NCI-H510A treated with DMSO at 0.1 percent for 48 hours (cell line): ENCODE results near the gene CTBP1.

Experiments used
- DNase-seq: peaks from one replicate; lab custom pipeline; 2025; lab: John Stamatoyannopoulos, UW

CTBP1 gene

DNA sequence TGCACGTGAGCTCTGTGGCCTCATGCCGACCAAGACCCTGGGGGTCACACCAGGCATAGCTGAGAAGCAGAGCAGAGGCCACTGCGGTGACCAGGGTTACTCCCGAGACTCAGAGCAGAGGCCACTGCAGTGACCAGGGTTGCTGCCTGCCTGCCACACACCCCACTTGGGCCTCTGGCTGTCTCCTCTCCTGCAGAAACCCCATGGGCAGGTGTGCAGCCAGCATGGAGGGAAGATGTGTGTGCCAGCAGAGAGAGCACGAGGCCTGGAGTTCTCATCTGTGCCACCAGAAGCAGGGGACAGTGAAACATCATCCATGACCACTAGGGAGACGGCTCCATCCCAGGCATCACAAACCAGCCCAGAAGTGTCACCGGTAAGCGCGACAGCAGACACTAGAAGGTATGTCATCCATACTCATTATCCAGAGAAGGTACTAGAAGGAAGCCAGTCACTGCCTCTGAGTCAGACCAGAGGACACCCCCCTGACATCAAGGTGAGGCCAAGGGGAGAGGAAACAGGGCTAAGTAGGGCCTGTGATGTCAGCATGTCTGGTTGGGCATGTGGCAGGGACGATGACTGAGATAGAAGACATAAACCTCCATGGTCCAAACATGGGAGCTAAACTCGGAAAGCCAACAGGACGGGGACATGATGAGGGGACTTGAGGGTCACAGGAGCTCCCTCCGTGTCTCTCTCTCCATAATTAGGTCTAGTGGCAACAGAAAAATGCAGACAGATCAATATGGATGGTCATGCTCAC is 52.3 kb downstream of the CTBP1 start:
- no peak for DNase-seq

DNA sequence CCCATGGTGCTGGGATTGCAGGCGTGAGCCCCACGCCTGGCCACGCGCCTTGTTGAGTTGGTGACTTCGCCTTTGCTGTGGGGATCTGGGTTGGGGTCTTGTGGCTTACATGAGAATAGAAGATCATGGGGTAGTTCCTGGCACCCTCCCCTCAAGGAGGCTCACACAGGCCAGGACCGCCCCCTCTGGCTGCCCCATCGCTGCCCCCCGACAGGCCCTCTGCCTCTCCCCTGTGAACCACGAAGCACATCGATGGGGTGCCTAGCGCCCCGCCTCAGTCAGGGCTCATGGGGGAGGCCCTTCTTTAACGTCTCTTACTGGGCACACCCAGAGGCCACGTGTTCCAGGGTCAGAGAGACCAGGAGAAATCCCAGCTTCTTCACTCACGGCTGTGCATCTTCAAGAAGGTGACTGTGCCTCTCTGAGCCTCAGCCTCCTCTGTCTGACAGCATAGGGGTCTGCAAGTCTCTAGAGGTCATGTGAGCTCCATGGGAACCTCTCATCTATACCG is 53.0 kb downstream of the CTBP1 start:
- no peak for DNase-seq

DNA sequence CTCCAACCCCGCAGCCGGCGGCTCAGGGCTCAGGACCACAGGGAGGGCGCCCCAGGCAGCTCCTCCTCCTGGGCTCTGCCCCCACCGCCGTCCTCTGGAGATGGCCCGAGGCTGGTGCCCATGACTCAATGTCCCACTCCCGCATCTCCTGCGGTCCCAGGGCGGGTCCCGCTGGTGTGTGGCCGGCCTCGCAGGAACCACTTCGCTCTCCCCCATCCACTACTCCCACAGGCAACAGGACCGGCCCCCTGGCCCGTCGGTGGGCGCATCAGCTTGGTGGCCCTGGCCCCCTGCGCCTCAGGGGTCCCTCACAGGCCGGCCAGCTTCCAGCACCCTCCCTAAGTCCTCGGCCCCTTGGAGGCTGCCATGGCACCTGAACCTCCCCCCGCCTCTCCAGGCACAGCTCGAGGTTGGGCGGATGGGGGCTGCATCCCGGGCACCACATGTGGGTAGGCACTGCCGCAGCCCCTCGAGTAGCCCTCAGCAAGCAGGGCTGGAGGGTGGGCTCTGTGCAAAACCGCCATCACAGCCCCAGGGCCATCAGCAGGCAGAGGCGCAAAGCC is 53.7 kb downstream of the CTBP1 start:
- no peak for DNase-seq

DNA sequence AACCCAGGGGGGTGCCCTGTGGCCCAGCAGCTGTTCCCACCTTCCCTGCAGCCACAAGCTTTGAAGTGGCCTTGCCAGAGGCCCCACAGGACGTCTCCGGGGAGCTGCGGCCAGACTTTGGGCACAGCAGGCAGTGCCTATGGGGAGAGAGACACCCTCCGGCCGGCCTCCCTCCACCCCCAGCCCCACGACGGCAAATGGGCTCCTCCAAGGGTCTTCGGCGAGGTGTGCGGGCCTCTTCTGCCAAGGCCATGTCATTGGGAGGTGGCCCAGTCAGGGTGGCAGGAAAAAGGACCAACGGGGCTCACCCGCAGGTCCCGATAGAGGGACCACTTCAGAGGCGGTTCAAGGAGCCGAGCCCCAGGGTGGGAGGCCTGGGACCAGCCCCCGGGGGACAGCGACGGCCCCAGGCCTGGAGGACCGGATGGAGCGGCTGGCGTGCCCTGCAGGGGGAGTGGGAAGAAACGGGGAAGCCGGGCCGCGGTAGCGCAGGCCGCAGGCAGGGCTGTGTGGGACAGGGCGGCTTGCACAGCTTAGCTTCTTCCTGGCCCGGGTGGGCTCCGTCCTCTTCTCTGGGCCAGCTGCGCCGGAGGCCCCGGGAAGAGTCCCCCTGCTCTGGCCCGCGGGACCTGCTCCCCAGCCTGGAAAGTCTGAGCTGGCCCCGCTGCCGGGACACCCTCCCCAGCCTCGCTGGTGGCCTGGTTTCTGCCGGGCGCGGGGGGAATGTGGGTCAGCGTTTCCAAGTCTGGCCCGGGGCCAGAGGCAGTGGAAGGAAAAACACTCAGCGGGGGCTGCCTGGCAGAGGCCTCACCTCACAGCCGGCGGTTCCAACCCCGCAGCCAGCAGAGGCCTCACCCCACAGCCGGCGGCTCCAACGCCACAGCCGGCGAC is 54.7 kb downstream of the CTBP1 start:
- no peak for DNase-seq

DNA sequence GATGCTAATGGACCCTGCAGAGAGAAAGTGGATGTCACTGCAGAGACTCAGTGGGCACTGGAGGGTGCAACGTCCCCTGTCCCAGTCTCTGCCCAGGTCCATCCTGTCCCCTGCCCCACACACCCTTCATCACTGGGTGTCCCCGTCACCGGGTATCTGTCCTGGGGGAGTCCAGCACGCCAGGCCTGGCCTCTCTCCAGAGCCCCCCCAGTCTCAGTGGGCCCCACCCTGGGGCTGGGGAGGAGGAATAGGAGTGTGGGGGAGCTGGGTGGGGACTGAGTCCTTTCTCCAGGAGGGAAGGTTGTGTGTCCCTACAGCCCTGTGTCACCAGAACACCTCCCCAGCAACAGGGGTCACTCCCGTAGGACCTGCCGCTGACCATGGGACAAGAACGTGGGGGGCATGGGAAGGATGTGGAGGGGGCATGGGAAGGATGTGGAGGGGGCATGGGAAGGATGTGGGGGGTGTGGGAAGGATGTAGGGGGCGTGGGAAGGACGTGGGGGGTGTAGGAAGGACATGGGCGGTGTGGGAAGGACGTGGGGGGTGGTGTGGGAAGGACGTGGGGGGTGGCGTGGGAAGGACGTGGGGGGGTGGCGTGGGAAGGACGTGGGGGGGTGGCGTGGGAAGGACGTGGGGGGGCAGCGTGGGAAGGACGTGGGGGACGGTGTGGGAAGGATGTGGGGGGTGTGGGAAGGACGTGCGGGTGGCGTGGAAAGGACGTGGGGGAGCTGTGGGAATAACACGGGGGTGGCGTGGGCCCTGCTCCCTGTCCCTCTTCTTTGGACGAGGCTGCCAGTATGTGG is 55.5 kb downstream of the CTBP1 start:
- no peak for DNase-seq

DNA sequence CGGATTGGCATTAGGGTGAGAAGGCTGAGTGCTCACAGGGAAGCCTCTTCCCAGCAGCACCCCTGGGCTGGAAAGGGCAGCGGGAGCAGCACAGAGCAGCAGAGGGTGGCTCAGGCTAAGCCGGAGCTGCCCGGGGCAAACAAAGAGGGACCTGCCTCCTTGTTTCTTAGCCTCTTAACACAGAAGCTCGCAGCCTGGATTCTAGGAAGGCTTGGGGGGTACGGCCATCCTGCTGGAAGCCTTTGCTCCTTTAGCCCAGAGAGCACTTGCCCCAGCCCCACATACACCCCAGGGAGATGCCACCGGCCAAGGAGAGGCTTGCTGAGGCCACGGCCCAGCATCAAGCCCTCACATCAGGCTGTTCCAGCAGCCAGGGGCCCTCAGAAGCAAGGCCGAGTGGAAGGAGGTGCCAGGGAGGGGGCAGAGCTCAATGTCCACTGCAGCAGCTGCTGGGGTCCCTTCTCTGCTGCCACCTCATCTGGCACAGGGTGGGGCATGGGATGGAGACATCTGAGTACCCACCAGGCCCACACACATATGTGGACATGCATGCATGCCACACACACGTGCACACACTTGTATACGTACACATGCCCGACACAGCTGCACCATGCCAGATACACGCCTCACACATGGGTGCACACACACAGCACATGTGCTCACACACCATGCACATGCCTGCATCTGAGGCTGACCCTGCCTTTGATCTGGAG is 56.3 kb downstream of the CTBP1 start:
- DNase-seq = no peak

DNA sequence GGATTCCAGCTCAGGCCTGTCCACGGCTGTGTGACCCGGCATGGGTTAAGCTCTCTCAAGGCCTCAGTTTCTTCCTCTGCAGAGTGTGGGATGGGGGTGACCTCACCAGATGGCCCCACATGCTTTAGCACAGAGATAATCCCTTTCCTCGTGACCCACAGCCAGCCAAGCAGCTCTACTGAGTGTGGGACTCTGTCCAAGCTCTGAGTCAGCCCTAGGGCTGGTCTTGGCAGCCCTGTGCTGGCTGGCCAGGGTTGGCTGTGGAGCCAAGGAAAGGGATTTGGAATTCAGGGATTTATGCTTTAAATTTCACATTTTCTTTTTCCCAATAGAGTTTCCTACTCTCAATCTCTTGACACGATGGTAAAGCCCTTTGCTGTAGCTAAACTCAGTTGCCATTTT is 56.8 kb downstream of the CTBP1 start:
- no peak for DNase-seq

DNA sequence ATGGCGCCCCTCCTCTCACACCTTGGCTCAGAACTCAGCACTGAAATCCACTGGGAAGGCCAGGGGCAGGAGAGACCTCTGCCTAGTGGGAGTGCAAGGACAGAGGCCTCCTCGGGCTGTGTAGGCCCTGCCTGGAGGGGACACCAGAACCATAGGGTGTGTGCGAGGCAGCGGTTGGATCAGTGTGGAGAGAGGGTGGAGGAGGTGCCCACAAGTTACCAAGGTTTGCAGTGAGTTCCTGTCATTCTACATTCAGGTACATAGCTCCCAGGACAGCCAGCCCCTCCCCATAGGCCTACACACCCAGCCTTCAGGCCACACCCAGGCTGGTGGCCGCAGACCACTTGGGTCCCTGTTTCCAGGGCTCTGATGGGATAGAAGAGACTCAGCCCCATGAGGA is 57.3 kb downstream of the CTBP1 start:
- DNase-seq = no peak

DNA sequence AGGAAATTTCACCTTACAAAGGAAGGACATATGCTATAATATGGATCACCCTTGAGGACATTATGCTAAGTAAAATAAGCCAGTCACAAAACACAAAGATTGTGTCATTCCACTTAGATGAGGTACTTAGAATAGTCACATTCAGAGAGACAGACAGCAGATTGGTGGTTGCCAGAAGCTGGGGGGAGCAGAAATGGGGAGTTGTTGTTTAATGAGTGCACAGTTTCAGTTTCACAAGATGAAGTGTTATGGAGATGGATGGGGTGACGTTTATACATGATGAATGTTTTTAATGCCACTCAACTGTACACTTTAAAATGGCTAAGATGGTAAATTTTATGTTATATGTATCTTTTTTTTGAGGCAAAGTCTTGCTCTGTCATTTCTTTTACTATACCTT is 61.7 kb downstream of the CTBP1 start:
- no peak for DNase-seq

DNA sequence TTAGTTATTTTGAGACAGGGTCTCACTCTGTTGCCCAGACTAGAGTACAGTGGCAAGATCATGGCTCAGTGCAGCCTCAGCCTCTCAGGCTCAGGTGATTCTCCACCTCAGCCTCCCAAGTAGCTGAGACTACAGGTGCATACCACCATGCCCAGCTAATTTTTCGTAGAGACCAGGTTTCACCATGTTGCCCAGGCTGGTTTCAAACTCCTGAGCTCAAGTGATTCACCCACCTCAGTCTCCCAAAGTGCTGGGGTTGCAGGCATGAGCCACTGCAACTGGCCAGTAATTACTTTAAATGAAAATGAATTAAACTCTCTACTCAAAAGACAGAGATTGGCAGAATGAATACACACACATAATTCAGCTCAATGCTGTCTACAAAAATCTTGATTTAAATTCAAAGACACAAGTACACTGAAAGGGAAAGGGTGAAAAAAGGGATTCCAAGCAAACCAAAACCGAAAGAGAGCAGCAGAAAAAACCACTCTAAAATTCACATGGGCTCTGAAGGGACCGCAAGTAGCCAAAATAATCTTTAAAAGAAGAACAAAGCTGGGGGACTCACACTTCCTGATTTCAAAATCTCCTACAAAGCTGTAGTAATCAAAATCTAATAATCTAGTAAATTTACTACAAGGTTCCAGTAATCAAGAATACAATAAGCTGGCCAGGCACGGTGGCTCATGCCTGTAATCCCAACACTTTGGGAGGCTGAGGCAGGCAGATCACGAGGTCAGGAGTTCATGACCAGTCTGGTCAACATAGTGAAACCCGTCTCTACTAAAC is 64.8 kb downstream of the CTBP1 start:
- DNase-seq = no peak

DNA sequence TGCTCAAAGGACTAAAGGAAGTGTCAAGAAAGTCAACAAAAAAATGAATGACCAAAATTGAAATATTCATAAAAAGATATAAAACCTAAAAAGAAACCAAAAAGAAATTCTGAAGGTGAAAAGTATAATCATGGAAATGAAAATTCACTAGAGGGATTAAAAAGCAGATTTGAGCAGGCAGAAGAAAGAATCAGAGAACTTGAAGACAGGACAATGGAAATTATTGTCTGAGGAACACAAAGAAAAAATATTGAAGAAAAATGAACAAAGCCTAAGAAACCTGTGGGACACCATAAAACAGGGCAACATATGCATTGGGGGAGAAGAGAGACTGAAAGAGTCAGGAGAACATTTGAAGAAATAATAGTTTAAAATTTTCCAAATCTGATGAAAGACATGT is 66.6 kb downstream of the CTBP1 start:
- DNase-seq = no peak

DNA sequence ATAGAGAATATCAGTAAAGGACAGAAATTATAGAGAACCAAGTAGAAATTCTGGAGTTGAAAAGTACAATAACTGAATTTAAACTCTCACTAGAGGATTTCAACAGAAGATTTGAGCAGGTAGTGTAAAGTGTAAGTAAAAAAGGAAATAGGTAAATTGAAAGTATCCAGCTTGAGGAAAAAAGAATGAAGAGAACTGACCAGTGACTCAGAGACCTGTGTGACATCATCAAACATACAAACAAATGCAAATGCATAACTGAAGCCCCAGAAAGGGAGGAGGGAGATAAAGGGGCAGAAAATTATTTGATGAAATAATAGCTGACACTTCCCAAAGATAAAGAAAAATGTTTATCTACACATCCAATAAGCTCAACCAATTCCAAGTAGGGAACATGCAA is 68.3 kb downstream of the CTBP1 start:
- DNase-seq = no peak

DNA sequence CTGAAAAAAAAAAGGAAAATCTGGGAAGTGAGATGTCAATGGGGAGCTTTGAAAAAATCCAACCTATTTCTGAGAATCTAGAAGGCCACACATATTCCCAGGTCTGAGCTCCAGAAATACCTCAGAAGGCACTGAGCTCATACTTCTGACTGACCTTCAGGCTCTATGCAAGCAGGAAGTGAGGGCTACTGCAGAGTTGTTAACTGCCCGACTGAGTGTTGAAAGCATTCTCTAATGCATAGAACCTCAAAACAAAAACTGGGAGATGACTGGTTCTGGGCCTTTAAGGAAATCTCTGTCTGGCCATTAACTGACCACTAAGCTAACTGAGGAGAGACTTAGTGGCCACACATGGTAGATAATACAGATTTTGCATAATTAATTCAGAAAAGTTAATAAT is 69.0 kb downstream of the CTBP1 start:
- no peak for DNase-seq

DNA sequence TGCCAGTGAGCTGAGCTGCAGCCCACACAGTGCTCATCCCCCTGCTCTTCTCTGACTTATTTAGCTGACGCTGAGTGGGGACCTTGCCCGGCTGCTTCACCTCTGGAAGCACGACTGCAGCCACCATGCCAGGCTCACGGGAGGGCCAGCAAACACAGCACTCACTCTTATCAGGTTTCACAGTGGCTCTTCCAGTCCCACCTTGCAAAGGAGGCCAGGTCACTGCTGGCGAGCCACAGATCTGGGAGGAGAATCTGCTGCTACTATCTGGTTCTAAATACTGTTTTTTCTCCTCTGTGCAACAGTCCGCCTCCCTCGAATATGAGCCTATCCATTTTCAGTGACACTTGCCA is 69.9 kb downstream of the CTBP1 start:
- no peak for DNase-seq

DNA sequence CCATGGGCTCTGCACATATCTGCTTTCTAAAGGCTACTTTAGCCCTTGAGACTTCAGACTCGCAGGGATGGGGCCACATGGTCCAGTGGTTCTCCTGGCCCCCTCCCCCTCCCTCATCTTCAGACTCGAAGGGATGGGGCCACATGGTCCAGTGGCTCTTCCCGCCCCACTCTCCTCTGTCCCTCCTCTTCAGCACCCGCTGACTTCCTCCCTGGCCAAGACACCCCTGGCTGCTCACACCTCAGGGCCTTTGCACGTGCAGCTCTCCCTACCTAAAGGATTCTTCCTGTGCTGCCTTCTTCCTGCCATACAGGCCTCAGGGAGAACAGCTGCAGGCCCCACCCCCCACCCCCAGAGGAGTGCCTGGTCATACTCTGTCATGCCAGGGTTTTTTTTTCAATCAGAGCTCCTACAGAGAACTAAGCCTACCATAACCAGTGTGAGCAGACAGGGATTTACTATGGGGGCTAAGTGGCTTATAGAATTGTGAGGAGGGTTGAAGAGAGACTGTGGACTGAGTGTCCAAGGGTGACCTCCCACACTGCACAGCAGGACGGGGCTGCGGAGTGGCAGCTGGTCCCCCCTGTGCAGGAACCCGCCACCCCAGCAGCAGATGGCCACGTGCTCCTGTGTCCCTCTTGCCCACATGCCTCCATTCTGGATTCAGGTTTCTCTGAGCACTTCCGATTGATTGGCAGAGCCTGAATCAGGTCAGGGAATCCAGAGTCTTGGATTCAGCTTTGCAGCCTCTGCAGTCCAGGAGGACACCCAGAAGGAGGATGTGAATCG is 70.4 kb downstream of the CTBP1 start:
- no peak for DNase-seq

DNA sequence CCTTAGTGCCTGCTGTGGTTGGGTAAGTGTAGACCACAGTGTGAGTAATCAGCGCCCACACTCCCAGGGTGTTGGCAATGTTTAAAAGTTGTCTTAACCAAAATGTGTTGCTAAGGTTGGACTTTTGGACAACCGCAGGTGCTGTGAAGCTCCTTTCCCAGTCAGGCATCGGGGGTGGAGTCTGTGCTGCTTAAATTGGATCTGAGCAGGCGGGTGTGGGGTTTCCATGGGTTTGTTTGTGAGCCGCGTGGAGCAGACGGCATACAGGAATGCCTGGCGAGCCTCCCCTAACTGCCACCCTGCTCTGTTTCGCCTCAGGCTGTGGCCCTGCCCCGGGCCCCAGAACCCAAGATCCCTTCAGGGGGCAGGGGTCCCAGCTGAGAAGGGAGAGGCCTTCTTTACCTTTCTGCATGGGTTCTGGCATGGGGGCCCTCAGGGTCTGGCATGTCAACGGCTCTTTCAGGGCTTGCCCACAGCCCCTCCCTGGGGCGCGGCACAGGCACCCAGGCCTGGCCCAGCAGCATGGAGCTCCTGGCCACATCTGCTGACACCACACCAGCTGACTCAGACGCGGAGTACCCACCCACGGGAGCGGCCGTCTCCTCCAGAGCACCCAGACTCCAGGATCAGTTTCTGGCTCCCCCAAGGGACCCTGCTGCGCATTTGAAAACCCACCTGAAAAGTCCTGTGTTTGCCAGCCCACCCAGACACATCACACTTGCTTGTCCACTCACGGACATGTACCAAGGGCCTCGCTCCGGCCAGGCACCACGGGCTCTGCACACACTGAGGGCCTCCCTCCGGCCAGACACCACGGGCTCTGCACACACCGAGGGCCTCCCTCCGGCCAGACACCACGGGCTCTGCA is 71.4 kb downstream of the CTBP1 start:
- DNase-seq = no peak

DNA sequence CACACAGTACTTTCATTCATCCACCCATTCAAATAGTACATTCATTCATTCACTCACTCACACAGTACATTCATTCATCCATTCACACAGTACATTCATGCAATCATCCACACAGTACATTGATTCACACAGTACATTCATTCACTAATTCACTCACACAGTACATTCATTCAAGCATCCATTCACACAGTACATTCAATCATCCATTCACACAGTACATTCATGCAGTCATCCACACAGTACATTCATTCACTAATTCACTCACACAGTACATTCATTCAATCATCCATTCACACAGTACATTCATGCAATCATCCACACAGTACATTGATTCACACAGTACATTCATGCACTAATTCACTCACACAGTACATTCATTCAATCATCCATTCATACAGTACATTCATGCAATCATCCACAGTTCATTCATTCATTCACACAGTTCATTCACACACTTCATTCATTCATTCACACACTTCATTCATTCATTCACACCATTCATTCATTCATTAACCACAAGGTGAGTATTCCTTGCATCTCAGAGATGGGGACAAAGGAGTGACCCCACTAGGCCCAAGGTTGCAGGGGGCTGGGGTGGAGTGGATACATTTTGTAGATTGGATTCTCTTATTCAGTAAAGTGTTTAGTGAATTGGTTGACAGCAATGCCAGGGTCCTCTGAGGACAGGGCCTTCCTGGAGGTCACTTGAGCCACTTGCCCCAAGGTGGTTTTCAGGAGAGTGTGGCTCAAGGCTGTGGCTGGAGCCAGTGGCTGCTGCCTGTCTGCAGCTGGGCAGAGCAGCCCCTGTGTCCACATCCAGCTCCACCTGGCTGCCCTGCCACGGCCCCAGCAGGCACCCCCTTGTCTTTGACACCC is 72.3 kb downstream of the CTBP1 start:
- DNase-seq = no peak
